ENCODE data around the gene MAP2.

- no peak for TF ChIP-seq SP1 (IDR thresholded peaks at IDR 0.05)
- TF ChIP-seq HDGF (IDR thresholded peaks at IDR 0.05; ENCODE audit: borderline replicate concordance) = no peak
- no peak for TF ChIP-seq L3MBTL2 (conservative IDR thresholded peaks at IDR 0.05)
- TF ChIP-seq NFRKB (IDR thresholded peaks at IDR 0.05) = no peak
- TF ChIP-seq LEF1 (IDR thresholded peaks at IDR 0.05; ENCODE audit: borderline replicate concordance) = no peak
- TF ChIP-seq FOXM1 (IDR thresholded peaks at IDR 0.05; ENCODE audit: borderline replicate concordance) = no peak
- no peak for TF ChIP-seq FOXK2 (IDR thresholded peaks at IDR 0.05)
- no peak for TF ChIP-seq ZNF384 (IDR thresholded peaks at IDR 0.05)
- TF ChIP-seq BHLHE40 (IDR thresholded peaks at IDR 0.05; ENCODE audit: borderline replicate concordance) = no peak
- no peak for TF ChIP-seq SUZ12 (IDR thresholded peaks at IDR 0.05)
- no peak for TF ChIP-seq TARDBP (IDR thresholded peaks at IDR 0.05)
- no peak for TF ChIP-seq PKNOX1 (IDR thresholded peaks at IDR 0.05)
- TF ChIP-seq FOXA1 (IDR thresholded peaks at IDR 0.05) = no peak
Observed at GRCh38 chr2:209629597-209629996, 205.8 kb downstream of the MAP2 start.
